Activated T-helper 9 cell treated with anti-CD3 and anti-CD28 coated beads, Interleukin-2, amount 50 U/mL, for 16 hours (primary cell): ENCODE results near the gene TRDN.
"Not testable (repeated sequence)": the region's sequence is repeated elsewhere in the genome, so short reads cannot be mapped to it uniquely, and the experiment has no call there.

Experiments used
- DNase-seq: peaks from one replicate; pipeline ENCODE4 v3.0.0-alpha.2; 2020; ENCODE audit warnings: low read depth

TRDN gene

DNA sequence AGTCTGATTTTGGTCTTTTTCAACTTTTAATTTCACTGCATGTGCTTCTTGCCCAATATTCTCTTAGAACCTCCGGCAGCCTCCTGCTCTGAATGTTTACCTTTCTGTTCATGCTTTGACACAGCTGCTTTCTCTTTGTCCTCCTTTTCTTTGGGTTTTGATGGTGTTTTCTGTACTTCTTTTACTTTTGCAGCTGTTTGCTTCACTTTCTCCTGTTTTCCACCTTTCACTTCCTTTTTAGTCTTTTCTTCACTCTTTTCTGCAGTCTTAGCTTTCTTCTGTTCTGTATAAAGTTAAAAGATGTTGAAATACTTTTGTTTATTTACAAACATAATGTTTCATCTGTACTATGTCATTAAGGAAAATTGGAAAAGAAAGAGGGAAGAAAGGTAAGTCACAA is 133.1 kb downstream of the TRDN start:
- no peak for DNase-seq

DNA sequence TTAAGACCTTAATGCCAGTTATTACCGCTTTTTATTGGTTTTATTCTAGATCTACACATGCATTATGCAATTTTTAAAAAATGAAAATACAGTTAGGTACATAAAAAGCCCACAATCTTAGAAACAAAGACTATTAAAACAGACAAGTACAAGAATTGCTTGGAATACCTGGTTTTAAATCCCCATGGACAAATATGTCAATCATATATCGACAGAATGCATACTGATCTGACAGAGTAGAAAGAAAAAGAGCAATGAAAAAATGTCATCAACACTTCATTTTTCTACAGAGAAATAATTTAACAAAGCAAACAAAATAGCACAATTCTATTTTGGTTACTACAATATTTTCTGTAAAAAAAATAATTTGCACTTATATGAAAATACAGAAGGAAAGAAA is 139.7 kb downstream of the TRDN start:
- no peak for DNase-seq

DNA sequence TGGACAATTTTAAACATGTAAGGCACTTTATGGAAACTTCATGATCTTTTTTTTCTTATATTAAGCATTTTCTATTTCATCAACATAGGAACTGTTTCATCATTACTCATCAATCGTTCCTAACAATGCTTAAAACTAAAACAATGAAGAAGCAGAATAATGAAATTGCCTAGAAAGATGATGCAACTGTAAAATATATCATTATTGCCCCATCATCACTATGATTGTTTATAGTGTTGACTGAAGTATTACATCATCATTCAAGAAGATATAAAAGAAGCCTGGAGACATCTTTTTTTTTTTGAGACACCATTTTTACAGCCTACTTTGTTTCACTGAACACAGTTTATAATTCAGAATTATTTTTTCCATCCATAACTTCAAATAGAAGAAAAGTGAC is 147.2 kb downstream of the TRDN start:
- DNase-seq, result no peak

DNA sequence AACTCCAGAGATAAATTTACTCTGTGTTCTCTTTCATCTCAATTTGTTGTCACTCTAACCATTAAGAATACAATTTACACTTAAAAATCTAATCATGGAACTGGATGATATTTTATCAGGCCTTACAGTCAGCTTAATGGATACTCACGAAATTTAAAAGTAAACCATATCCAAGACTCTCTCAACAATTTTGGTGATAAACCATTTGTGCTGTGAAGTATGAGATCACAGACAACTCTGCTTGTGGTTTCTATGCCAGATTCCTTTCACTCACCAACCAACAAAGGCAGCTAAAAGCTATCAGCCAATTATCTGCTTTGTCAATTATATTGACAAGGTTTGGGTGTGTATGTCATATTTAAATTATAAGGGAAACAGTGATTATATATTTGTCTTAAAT is 155.8 kb downstream of the TRDN start:
- DNase-seq, result no peak

DNA sequence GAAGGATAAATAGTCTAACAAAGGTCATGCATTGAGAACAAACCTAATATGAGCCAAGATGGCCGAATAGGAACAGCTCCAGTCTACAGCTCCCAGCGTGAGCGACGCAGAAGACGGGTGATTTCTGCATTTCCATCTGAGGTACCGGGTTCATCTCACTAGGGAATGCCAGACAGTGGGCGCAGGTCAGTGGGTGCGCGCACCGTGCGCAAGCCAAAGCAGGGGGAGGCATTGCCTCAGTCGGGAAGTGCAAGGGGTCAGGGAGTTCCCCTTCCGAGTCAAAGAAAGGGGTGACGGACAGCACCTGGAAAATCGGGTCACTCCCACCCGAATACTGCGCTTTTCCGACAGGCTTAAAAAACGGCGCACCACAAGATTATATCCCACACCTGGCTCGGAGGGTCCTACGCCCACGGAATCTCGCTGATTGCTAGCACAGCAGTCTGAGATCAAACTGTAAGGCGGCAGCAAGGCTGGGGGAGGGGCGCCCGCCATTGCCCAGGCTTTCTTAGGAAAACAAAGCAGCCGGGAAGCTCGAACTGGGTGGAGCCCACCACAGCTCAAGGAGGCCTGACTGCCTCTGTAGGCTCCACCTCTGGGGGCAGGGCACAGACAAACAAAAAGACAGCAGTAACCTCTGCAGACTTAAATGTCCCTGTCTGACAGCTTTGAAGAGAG is 164.6 kb downstream of the TRDN start:
- not testable (repeated sequence) for DNase-seq

DNA sequence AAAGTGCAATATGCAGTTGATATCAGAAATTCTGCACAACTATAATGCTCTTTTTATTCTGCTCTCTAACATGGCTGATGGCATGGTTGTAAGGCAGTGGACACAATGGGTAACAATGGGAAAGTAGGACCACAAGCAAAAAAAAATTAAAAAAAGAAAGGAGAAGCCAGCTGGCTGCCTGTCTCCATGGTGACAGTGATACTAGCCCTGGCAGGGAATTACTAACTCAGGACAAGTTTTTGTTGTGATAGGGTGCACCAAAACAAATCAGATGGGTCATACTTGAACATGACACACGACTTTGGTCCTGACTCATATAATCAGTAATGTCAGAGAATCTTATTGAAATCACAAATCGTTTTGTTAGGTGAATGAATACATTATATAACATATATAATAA is 169.4 kb downstream of the TRDN start:
- DNase-seq, result no peak

DNA sequence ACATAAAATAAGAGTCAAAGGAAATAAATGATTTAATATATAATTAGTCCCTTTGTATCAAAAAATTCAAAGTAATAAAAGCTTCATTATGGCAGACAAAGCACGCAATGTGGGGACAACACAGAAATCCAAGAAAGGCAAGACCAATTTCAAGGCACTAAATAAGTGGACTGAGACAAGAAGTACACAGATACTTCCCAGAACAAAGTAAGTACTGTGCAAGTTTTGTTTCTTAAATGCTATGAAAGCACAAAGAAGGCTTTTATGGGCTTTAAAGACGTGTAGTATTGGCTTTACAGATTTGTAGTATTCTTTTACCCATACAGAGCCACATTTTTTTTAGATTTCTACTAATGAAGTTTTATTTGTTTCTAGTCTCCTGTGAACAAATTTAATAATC is 174.6 kb downstream of the TRDN start:
- DNase-seq, result no peak

DNA sequence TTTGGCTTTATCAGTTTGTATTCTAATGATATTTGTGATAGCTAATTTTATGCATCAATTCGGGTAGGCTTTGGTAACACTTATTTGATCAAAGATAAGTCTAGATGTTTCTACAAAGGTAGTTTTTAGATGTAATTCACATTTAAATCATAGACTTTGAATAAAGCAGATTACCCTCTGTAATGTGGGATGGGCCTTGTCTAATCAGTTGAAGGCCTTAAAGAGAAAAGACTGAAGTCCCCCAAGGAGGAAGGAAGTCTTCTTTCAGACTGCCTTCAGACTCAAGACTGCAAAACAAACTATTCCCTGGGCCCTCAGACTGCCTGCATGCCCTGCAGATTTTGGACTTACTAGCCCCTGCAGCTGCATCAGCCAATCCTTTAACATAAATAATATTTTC is 178.5 kb downstream of the TRDN start:
- DNase-seq, result no peak

DNA sequence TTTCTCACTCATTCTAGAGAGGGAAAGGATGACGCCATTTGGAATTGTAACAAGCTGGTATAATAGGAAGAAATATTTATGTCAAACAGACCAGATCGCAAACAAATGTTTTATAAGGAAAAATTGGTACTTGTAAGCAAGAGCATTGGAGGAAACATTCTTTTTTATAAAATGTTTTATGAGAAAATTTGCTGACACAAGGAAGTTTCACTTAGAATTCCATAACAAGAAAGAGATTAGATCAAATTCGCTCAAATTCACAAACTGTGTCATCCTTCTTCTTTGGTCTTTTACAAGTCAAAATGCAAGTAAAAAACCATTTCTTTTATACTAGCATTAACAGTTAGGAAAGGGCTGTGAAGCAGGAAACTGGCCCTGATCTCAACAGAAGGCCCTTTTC is 179.9 kb downstream of the TRDN start:
- no peak for DNase-seq

DNA sequence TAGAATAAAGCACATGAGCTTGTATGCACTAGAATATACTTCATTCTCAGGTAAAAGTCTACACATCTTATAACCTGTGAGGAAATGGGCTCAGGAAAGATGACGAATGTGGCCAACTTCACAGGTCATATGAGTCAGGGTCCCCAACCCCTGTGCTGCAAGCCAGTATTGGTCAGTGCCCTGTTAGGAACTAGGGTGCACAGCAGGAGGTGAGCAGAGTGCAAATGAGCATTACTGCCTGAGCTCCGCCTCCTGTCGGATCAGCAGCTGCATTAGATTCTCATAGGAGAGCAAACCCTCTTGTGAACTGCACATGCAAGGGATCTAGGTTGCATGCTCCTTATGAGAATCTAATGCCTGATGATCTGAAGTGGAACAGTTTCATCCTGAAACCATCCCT is 182.3 kb downstream of the TRDN start:
- no peak for DNase-seq

DNA sequence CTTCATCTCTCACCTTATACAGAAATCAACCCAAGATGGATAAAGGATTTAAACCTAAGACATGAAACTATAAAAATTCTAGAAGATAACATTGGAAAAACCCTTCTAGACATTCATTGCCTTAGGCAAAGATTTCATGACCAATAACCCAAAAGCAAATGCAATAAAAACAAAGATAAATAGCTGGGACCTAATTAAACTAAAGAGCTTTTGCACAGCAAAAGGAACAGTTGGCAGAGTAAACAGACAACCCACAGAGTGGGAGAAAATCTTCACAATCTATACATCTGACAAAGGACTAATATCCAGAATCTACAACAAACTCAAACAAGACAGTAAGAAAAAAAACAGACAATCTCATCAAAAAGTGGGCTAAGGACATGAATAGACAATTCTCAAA is 183.7 kb downstream of the TRDN start:
- DNase-seq, result not testable (repeated sequence)

DNA sequence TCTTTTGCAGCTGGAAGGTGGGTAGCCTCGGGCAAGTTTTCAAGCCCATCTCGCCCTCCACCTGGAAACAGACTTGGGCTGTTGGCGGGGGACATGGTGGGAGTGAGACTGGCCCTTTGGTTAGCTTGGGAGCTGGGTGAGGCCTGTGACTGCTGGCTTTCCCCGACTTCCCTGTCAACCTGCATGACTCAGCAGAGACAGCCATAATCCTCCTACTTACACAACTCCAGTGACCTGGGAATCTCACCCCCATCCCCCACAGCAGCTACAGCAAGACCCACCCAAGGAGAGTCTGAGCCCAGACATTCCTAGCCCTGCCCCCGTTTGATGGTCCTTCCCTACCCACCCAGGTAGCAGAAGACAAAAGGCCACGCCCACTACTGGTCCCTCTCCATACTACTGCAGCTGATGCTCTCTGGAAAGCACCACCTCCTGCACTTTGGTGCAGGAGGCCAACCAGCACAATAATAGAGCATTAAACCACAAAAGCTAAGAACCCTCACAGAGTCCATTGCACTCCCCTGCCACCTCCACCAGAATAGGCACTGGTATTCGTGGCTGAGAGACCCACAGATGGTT is 188.4 kb downstream of the TRDN start:
- no peak for DNase-seq

DNA sequence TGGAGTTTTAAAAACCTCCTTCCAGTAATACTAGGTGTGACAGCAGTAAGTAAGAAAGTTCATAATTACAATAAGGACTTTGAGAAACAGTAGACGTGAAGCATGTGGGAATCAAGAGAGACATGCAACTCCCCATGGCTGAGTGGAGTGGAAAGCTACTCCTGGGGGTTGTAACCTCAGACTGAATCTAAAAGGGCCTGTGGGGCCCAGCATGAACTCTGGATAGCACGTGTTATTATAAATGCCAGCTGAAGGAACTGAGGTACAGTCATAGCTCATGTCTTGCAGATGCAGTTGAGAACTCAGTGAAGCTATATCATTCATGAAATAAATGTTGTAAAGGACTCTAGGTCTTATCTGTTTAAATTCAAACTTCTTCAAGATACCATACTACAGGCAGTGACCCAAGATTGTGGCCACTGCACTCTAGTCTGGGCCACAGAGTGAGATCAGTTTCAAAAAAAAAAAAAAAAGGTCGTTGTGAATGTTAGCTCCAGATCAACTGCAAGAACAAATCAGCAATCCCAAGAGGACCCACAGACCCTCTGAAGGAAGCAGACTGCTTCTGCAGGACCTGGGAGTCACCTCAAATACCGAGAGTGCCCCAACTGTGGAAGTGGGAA is 189.3 kb downstream of the TRDN start:
- no peak for DNase-seq

DNA sequence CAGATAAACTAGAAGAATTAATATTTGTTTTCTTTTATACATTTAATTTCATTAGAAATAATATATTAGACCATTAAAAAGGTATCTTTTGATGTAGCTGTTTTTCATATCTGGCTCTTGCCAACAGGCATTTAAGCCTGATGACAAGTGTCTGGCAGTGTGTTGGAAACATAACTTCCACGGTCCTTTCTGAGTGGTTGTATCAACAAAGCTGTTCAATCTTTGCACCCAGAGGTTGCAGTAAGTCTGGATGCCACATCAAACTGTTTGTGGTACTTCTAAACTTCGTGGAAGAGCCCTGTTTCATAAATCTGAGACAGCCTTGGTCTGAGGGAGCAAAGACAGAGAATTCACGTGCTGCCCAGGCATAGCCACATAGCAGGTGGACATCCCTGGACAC is 197.4 kb downstream of the TRDN start:
- DNase-seq, result no peak

DNA sequence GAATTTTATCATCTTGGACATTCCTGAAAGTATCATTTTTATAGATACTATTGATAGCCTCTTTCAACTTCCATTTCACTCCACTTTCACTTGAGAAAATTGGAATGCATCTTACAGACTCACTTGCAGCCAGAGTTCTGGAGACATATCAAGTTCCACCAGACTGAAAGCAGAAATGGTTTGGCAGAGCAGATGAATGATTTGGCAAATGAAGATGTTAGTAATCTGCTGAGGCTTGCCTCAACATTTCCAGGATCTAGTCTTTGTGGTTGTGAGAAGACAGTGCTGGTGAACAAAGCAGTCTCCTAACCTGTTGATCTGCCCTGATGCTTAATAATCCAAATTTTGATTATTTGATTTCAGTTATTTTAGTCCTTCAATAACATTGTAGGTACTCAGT is 202.6 kb downstream of the TRDN start:
- no peak for DNase-seq

DNA sequence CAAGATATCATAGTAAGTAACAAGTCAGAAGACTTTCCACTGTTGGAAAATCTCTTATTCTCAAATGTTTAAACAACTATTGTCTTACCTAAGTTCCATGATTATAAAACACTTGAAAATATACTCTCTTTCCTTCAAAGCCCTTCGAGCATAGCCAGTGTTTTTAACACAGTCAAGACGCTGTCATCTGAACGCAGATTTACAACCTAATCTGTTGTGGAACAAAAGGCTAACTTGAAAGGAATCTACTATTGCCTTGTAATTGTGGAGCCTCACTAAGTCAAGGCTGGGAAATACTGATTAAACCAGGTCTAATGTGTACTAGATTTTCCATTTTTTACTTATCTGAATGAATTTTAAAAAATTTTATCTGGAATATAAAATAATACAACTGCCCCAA is 205.8 kb downstream of the TRDN start:
- no peak for DNase-seq

DNA sequence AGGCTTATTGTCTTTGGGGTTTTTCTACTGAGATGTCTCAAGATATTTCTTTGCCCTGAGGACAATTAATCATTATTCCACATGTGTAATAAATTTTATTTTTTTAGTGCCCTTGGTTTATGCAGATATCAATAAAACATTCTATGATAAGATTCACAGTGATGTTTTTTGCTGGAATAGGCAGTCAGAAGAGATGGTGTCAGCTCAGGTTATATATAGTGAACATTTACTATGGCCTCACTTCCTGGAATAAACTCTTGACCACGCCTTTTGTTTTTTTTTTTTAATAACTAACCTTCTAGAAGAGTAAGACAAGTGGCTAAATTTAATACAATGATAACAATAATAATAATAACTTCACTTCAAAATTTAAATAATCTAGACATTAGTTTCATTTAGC is 209.7 kb downstream of the TRDN start:
- DNase-seq, result no peak

DNA sequence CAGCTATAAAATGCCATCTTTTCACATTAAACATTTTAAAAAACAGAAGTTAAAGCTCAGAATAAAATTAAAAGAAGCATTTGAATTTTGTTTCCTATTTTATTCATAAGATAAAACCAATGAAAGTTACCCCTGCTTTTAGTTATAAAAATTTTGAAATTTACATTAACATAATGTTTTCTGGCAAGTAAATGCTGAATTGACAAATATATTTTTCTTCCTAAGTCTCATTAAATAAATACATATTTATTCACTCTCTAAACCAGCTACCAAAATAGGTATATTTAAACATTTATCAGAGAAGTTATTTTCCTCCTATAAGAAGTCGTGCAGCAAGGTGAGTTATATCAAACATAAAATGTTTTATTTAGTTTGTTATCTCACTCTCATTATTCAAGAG is 213.6 kb downstream of the TRDN start:
- DNase-seq, result no peak

DNA sequence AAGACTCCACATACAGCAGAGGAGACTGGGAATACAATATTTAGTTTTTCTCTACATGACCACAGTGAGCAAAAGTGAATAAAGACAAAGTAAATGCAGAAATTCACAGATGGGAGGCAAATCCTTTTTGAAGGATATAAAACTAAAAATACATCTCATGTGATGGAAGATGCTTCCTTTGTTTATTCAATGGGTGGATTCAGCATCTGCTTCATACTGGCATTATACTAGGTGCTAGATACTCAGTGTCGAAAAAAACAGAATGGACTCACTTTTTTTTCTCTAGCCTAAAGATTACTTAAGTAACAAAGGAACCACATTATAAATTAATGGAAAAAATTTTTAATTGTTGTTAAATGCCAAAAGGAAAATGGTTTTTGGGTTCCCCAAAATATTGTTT is 216.2 kb downstream of the TRDN start:
- no peak for DNase-seq

DNA sequence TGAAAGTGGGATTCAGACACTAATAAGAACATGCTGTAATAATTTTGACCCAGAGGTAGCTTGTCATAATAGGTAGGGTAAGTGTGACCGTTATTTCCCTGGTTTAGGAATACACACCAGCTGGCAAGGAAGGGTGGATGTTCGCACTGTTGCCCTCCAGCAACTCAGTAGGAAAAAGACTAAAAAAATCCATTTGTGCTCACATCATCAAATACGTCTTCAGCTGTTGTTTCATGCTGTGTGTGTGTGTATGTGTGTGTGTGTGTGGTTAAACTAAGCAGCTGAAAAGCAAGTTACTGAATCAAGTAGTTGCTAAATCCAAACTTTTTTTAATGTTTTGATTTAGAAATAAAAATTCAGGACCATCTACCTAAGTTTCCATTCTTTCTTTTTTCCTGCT is 218.7 kb downstream of the TRDN start:
- DNase-seq, result no peak

DNA sequence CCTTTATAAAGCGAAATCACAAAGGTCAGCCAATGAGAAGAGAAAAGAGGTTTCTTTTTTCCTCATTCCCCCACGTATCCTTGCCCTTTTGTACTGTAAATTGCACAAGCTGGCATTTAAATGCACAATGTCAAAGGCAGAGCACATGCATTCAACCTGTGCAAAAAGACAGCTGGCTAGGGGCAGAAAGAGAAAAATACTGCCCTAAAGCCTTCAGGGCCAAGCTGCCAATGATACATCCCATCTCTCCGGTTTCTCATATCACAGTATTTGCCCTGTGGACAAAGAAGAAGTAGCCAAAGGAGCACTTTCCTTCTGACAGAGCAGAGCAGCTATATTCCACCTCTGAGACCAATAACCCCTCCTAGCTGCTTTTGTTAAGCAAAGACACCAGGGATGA is 219.2 kb downstream of the TRDN start:
- DNase-seq, result no peak

DNA sequence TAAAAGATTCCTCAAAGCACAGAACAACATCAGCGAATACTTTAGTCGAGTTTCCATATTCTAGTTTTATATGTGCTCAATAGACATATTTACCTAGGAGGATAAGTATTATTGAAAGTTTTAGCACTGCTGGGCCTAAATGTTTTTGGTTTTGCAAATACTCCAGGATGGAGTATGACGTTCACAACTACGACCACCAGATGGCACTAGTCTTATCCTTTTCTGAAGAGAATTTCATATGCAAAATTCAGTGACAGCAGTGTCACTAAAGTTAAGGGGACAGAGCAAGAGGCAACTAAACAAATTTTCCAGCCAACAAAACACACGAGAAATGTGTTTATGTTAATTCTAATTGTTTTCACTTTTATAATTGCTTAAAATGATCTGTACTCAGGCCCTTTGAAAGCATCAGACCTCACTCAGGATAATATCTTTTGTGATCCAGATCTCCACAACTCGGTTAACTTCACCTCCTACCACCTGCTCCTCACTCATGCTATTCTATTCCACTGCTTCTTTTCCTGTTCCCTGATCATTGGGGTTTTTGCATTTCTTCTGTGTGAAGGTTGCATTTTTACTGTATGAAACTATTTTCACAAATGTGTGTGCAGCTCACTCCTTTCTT is 220.8 kb downstream of the TRDN start:
- DNase-seq, result no peak

DNA sequence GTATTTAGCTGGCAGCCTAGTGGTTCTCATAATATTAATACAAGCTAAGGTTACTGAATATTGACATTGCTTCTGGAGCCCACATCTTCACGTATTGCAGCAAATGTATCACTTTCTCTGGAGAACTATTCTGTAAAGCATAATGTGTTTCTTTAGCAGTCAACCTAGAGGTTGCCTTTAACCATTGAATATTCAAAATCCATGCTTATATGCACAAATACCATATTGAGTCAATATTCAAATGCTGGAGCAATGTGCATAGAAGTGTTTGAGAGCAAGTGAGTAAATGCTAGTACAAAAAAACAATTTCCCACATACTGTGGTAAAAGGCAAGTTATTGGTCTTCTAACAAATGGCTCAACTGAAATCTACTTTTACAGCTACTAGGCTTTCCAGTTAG is 231.8 kb downstream of the TRDN start:
- DNase-seq, result no peak

DNA sequence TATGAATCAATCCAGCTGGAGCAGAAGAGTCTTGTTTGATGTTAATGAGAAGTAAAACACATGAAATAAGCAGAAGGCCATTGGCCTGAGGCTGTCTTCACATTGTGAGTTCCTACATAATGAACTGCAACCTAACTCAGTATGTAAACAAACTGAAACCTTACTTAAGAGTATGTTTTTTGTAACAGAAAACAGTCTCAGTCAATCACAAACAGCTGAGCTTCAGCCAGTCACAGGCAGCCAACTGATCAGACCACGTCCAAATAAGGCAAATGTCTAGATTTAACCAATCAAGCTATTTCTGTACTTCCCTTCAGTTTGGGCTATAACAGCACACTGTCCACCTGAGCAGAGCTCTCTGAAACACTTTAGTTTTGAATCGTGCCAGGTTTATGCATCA is 234.7 kb downstream of the TRDN start:
- DNase-seq, result no peak
